WTC11 (cell line): ENCODE results near the gene ENTREP1. TPM values are rescaled to one million over a fixed set of nuclear protein-coding genes. Genes with fewer than 3 reads are reported as not detected.
A peak's percentile ranks its signal among the peaks of the same experiment; 100 is the strongest.

Experiments used
- ATAC-seq: fragments of 200-7000 bp; cut with Tn5 transposase; 2 replicates; pipeline ENCODE4 v1.10.0; 2021; ENCODE audit warnings: mild to moderate bottlenecking, moderate library complexity
- CTCF ChIA-PET: fragments of 300-600 bp; sonication (Branson Sonifier 250); formaldehyde crosslinking; loops from one replicate; lab custom pipeline; 2021; ENCODE audit warnings: antibody characterized with exemption; lab: Charles Lee
- POLR2A ChIA-PET: fragments of 350-600 bp; sonication (Branson Sonifier 250); formaldehyde crosslinking; loops from one replicate; lab custom pipeline; 2021; ENCODE audit warnings: antibody characterized with exemption; lab: Charles Lee
- DNase-seq: peaks from one replicate; pipeline ENCODE4 v3.0.0; 2021; ENCODE audit warnings: low spot score
- H3K27ac Mint-ChIP-seq: 2 replicates; pipeline ENCODE4 v1.8.0; 2021; ENCODE audit warnings: mixed read lengths
- H3K27me3 Mint-ChIP-seq: 2 replicates; pipeline ENCODE4 v1.8.0; 2021; ENCODE audit warnings: low read depth, mild to moderate bottlenecking, moderate library complexity, mixed read lengths
- H3K36me3 Mint-ChIP-seq: 2 replicates; pipeline ENCODE4 v1.8.0; 2021; ENCODE audit warnings: mixed read lengths
- H3K4me1 Mint-ChIP-seq: 2 replicates; pipeline ENCODE4 v1.8.0; 2022; ENCODE audit warnings: mixed read lengths
- H3K4me3 Mint-ChIP-seq: 2 replicates; pipeline ENCODE4 v1.8.0; 2021; ENCODE audit warnings: mild to moderate bottlenecking, moderate library complexity, mixed read lengths
- H3K9me3 Mint-ChIP-seq: 2 replicates; pipeline ENCODE4 v1.8.0; 2021; ENCODE audit warnings: mixed read lengths
- CBFB ChIP-seq: sonication (generic); formaldehyde crosslinking; IDR thresholded peaks from 2 replicates; pipeline ENCODE4 v1.8.1; 2022; ENCODE audit warnings: mild to moderate bottlenecking, low read depth, missing genetic modification reagents
- CREM ChIP-seq: sonication (generic); formaldehyde crosslinking; IDR thresholded peaks from 2 replicates; pipeline ENCODE4 v1.8.1; 2022; ENCODE audit warnings: mild to moderate bottlenecking, missing genetic modification reagents, moderate library complexity
- GRHL2 ChIP-seq: fragments of 250-450 bp; sonication (Bioruptor Pico); IDR thresholded peaks from 2 replicates; pipeline ENCODE4 v1.8.0; 2022; ENCODE audit warnings: mild to moderate bottlenecking, moderate library complexity; ENCODE audit not compliant: insufficient replicate concordance, severe bottlenecking
- GTF2I ChIP-seq: fragments of 250-450 bp; sonication (Bioruptor Pico); conservative IDR thresholded peaks from 2 replicates; pipeline ENCODE4 v1.4.0; 2021; ENCODE audit warnings: mild to moderate bottlenecking
- JAZF1 ChIP-seq: fragments of 250-450 bp; sonication (Bioruptor Pico); IDR thresholded peaks from 2 replicates; pipeline ENCODE4 v1.9.0; 2021; ENCODE audit warnings: moderate library complexity, mild to moderate bottlenecking, inconsistent platforms
- TEAD4 ChIP-seq: sonication (generic); formaldehyde crosslinking; IDR thresholded peaks from 2 replicates; pipeline ENCODE4 v1.8.0; 2022; ENCODE audit warnings: mild to moderate bottlenecking, missing genetic modification reagents
- ZNF121 ChIP-seq: sonication (generic); formaldehyde crosslinking; IDR thresholded peaks from 2 replicates; pipeline ENCODE4 v1.8.0; 2023; ENCODE audit warnings: missing genetic modification reagents
- ZNF416 ChIP-seq: fragments of 250-450 bp; sonication (Bioruptor Pico); IDR thresholded peaks from 2 replicates; pipeline ENCODE4 v1.9.0; 2021; ENCODE audit warnings: mild to moderate bottlenecking, inconsistent platforms
- ZNF423 ChIP-seq: fragments of 250-450 bp; sonication (Bioruptor Pico); IDR thresholded peaks from 2 replicates; pipeline ENCODE4 v2.1.2; 2022; ENCODE audit warnings: mild to moderate bottlenecking, moderate library complexity
- total RNA-seq: library from RNA; stranded (reverse); gene quantifications from 3 replicates; pipeline ENCODE4 v1.2.3, GENCODE V29; 2021
- TF ChIP-seq, protein P1 (sequence below): fragments of 200-600 bp; IDR thresholded peaks from 2 replicates; pipeline ENCODE4 v1.8.0; 2022; ENCODE audit warnings: antibody characterized with exemption
- TF ChIP-seq, protein P2 (sequence below): sonication (generic); formaldehyde crosslinking; conservative IDR thresholded peaks from 2 replicates; pipeline ENCODE4 v1.8.1; 2023; ENCODE audit warnings: mild to moderate bottlenecking, low read depth, missing genetic modification reagents, moderate library complexity
- TF ChIP-seq, protein P3 (sequence below): sonication (generic); formaldehyde crosslinking; IDR thresholded peaks from 2 replicates; pipeline ENCODE4 v1.8.1; 2022; ENCODE audit warnings: missing genetic modification reagents, borderline replicate concordance
- TF ChIP-seq, protein P4 (sequence below): sonication (generic); formaldehyde crosslinking; IDR thresholded peaks from 2 replicates; pipeline ENCODE4 v1.8.0; 2023; ENCODE audit warnings: missing genetic modification reagents, mild to moderate bottlenecking, borderline replicate concordance
- TF ChIP-seq, protein P5 (sequence below): fragments of 250-450 bp; sonication (Bioruptor Pico); IDR thresholded peaks from 2 replicates; pipeline ENCODE4 v1.8.0; 2021; ENCODE audit warnings: mild to moderate bottlenecking
- TF ChIP-seq, protein P6 (sequence below): fragments of 250-450 bp; sonication (Bioruptor Pico); conservative IDR thresholded peaks from 2 replicates; pipeline ENCODE4 v1.9.0; 2021; ENCODE audit warnings: mild to moderate bottlenecking

The ENTREP1 gene
- total RNA-seq, 1 experiment from 2014 or later, result 22.4 TPM

DNA sequence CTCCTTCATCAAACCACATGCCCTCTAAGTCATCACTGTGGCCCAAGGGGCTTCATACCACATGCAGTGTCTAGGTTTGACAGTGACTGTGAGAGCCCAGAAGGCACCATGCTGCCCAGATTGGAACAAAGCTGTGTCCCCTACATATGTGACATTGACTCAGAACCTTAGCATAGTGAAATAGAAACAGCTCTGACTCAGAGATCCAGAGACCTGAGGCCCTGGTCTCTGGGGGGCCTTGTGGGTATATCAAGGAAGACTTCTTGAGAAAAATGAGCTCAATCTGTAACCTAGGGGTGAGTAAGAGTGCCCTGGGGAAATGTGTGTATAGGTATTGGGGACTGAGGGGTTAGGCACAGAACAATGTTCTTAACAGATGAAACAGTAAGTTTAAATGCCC lies 7.1 kb upstream of the ENTREP1 start:
- peaks cover 6% of the 10 kb centered on the region for H3K27me3 Mint-ChIP-seq
- peaks cover 32% of the 10 kb centered on the region for H3K9me3 Mint-ChIP-seq
- H3K27ac Mint-ChIP-seq, result no peak overlapping the region
- TF ChIP-seq, protein P1, sequence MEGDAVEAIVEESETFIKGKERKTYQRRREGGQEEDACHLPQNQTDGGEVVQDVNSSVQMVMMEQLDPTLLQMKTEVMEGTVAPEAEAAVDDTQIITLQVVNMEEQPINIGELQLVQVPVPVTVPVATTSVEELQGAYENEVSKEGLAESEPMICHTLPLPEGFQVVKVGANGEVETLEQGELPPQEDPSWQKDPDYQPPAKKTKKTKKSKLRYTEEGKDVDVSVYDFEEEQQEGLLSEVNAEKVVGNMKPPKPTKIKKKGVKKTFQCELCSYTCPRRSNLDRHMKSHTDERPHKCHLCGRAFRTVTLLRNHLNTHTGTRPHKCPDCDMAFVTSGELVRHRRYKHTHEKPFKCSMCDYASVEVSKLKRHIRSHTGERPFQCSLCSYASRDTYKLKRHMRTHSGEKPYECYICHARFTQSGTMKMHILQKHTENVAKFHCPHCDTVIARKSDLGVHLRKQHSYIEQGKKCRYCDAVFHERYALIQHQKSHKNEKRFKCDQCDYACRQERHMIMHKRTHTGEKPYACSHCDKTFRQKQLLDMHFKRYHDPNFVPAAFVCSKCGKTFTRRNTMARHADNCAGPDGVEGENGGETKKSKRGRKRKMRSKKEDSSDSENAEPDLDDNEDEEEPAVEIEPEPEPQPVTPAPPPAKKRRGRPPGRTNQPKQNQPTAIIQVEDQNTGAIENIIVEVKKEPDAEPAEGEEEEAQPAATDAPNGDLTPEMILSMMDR, result no peak
- no peak for TF ChIP-seq CBFB (CRISPR knock-in tag)
- TF ChIP-seq, protein P2, sequence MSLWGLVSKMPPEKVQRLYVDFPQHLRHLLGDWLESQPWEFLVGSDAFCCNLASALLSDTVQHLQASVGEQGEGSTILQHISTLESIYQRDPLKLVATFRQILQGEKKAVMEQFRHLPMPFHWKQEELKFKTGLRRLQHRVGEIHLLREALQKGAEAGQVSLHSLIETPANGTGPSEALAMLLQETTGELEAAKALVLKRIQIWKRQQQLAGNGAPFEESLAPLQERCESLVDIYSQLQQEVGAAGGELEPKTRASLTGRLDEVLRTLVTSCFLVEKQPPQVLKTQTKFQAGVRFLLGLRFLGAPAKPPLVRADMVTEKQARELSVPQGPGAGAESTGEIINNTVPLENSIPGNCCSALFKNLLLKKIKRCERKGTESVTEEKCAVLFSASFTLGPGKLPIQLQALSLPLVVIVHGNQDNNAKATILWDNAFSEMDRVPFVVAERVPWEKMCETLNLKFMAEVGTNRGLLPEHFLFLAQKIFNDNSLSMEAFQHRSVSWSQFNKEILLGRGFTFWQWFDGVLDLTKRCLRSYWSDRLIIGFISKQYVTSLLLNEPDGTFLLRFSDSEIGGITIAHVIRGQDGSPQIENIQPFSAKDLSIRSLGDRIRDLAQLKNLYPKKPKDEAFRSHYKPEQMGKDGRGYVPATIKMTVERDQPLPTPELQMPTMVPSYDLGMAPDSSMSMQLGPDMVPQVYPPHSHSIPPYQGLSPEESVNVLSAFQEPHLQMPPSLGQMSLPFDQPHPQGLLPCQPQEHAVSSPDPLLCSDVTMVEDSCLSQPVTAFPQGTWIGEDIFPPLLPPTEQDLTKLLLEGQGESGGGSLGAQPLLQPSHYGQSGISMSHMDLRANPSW (CRISPR knock-in tag), result no peak
- no peak for TF ChIP-seq JAZF1
- no peak for TF ChIP-seq ZNF416 (CRISPR knock-in tag)
- no peak for TF ChIP-seq CREM (CRISPR knock-in tag)
- ChIA-PET POLR2A (interaction anchor here (0.7 kb wide), 1 partner anchor 9 kb away, joined by 3 read pairs; no protein-coding TSS in a partner anchor), CTCF (no interaction called here)
- H3K4me1 Mint-ChIP-seq, result peaks cover 34% of the 10 kb centered on the region
- peaks cover 29% of the 10 kb centered on the region for H3K36me3 Mint-ChIP-seq
- ATAC-seq (no peak), DNase-seq (no peak)
- no peak overlapping the region for H3K4me3 Mint-ChIP-seq

DNA sequence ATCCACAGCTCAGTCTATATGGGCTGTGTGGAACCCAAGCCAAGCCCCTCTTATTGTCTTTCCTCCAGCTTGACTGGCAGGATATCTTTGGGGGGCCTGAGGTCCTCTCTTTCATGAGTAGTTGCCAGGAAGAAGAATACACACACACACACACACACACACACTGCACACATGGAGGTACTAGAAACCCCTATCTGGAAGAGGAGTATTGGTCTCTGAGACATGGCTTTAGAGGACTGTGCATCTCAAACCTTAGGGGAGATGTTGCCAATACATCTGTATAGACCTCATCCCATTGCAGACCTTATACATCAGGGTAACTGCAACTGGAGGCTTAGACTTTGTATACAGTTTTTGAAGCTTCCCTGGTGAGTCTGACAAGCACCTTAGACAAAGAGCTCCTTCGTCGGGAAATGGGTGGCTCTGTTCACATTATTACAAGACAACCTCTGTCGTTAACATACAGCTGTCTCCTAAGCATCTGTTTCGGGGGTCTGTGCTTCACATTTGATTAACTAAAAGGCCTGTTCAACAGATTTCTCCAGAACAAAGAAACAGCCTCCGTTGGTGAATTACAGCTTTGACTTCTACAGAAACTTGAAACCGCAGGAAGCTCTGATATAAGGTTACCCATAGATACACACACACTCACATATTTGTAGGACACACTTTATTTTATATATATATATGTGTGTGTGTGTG lies 5.5 kb upstream of the ENTREP1 start:
- peak; percentile 33 for ATAC-seq
- no peak for DNase-seq
- Mint-ChIP-seq H3K36me3 (peaks cover 14% of the 10 kb centered on the region), H3K9me3 (peaks cover 17% of the 10 kb centered on the region), H3K4me3 (no peak overlapping the region), H3K27me3 (peaks cover 11% of the 10 kb centered on the region), H3K27ac (no peak overlapping the region), H3K4me1 (peaks cover 39% of the 10 kb centered on the region)
- CTCF ChIA-PET, result interaction anchor here (1.0 to 1.2 kb wide), 3 partner anchors 11 to 103 kb away, joined by 3 read pairs; no protein-coding TSS in a partner anchor
- POLR2A ChIA-PET, result interaction anchor here (1.8 kb wide), 1 partner anchor 12 kb away, joined by 5 read pairs; no protein-coding TSS in a partner anchor
- TF ChIP-seq TEAD4 (CRISPR knock-in tag) (no peak), ZNF423 (no peak), ZNF121 (no peak), GTF2I (no peak), GRHL2 (CRISPR knock-in tag) (no peak)
- TF ChIP-seq, protein P3, sequence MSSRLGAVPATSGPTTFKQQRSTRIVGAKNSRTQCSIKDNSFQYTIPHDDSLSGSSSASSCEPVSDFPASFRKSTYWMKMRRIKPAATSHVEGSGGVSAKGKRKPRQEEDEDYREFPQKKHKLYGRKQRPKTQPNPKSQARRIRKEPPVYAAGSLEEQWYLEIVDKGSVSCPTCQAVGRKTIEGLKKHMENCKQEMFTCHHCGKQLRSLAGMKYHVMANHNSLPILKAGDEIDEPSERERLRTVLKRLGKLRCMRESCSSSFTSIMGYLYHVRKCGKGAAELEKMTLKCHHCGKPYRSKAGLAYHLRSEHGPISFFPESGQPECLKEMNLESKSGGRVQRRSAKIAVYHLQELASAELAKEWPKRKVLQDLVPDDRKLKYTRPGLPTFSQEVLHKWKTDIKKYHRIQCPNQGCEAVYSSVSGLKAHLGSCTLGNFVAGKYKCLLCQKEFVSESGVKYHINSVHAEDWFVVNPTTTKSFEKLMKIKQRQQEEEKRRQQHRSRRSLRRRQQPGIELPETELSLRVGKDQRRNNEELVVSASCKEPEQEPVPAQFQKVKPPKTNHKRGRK (CRISPR knock-in tag), result no peak
- TF ChIP-seq, protein P4, sequence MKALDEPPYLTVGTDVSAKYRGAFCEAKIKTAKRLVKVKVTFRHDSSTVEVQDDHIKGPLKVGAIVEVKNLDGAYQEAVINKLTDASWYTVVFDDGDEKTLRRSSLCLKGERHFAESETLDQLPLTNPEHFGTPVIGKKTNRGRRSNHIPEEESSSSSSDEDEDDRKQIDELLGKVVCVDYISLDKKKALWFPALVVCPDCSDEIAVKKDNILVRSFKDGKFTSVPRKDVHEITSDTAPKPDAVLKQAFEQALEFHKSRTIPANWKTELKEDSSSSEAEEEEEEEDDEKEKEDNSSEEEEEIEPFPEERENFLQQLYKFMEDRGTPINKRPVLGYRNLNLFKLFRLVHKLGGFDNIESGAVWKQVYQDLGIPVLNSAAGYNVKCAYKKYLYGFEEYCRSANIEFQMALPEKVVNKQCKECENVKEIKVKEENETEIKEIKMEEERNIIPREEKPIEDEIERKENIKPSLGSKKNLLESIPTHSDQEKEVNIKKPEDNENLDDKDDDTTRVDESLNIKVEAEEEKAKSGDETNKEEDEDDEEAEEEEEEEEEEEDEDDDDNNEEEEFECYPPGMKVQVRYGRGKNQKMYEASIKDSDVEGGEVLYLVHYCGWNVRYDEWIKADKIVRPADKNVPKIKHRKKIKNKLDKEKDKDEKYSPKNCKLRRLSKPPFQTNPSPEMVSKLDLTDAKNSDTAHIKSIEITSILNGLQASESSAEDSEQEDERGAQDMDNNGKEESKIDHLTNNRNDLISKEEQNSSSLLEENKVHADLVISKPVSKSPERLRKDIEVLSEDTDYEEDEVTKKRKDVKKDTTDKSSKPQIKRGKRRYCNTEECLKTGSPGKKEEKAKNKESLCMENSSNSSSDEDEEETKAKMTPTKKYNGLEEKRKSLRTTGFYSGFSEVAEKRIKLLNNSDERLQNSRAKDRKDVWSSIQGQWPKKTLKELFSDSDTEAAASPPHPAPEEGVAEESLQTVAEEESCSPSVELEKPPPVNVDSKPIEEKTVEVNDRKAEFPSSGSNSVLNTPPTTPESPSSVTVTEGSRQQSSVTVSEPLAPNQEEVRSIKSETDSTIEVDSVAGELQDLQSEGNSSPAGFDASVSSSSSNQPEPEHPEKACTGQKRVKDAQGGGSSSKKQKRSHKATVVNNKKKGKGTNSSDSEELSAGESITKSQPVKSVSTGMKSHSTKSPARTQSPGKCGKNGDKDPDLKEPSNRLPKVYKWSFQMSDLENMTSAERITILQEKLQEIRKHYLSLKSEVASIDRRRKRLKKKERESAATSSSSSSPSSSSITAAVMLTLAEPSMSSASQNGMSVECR (CRISPR knock-in tag), result no peak
- TF ChIP-seq, protein P5, sequence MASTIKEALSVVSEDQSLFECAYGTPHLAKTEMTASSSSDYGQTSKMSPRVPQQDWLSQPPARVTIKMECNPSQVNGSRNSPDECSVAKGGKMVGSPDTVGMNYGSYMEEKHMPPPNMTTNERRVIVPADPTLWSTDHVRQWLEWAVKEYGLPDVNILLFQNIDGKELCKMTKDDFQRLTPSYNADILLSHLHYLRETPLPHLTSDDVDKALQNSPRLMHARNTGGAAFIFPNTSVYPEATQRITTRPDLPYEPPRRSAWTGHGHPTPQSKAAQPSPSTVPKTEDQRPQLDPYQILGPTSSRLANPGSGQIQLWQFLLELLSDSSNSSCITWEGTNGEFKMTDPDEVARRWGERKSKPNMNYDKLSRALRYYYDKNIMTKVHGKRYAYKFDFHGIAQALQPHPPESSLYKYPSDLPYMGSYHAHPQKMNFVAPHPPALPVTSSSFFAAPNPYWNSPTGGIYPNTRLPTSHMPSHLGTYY (CRISPR knock-in tag), result no peak
- TF ChIP-seq, protein P1, result no peak
- TF ChIP-seq, protein P6, sequence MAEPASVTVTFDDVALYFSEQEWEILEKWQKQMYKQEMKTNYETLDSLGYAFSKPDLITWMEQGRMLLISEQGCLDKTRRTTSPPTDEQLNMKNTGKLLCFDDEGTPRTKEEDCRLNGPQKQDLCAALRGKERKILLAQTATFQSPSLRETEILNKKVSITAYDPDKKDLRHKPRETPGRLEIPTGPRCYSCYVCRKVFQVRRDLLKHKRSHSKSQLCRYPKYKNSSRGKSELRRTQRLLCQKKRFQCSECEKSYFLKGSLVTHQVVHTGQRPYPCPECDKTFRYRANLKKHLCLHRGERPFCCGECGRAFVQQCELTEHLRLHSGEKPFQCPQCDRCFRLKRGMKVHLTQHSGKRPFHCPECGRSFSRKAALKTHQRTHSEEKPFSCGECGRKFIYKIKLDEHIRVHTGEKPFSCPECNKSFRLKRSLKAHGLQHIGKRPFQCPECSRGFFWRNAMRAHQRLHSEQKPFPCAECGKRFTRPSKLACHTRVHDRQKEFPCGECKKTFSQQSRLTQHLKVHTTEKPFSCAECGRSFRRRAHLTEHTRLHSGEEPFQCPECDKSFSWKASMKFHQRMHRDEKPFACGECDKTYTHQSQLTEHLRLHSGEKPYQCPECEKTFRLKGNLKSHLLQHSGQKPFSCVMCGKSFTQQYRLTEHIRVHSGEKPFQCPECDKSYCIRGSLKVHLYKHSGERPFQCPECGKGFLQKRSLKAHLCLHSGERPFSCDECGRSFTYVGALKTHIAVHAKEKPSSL (CRISPR knock-in tag), result no peak
